Prostate gland (tissue), 2 donors: ENCODE results near the gene CCDC134.

Experiments
- CTCF ChIP-seq, 4 experiments: fragments of 200-600 bp in 2 of 4; fragments of 450-650 bp in 2 of 4; sonication (generic) in 2 of 4; IDR thresholded peaks; 1 replicate in 3 of 4; 2 replicates in 1 of 4; pipeline ENCODE4 v1.5.1; 2016 to 2019; ENCODE audit warnings: antibody characterized with exemption in 4 of 4, mild to moderate bottlenecking in 2 of 4, moderate library complexity in 2 of 4
- POLR2A ChIP-seq: fragments of 450-650 bp; IDR thresholded peaks from one replicate; pipeline ENCODE4 v1.6.1; 2016; ENCODE audit warnings: antibody characterized with exemption, mild to moderate bottlenecking
- POLR2AphosphoS5 ChIP-seq: sonication (generic); formaldehyde crosslinking; IDR thresholded peaks from one replicate; pipeline ENCODE4 v1.6.1; 2017; ENCODE audit warnings: antibody characterized with exemption

DNA sequence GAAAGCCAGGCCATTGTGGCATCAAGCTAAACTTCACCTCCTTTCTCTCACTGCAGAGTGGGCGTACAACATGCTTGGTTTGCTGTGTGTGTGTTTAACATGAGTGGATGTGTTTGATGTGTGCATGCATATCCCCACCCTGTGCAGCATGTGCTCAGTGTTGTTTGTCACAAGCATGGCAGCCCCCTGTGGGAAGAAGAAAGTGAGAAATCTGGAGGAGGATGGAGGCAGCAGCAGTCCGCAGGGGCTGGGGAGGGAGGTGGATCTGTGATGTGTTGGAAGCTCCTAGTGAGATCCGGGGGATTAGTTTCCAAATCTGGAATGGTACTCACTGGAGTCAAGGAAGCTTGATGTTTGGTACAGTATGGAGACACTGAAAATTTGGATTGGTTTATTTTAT lies 24.1 kb upstream of the CCDC134 start:
- TF ChIP-seq CTCF (IDR thresholded peaks at IDR 0.05) (no peak), POLR2A (no peak), POLR2AphosphoS5 (no peak)
